LNCAP (cell line): ENCODE results near the gene TXNDC2.

ENCODE experiments used
- TF ChIP-seq, protein P1 (sequence below): fragments of 450-650 bp; IDR thresholded peaks from 2 replicates; pipeline ENCODE4 v1.5.1; 2017; ENCODE audit warnings: mild to moderate bottlenecking

The TXNDC2 gene

GRCh38 chr18:9877655-9878014, 8.1 kb upstream of the TXNDC2 start:
- TF ChIP-seq, protein P1, sequence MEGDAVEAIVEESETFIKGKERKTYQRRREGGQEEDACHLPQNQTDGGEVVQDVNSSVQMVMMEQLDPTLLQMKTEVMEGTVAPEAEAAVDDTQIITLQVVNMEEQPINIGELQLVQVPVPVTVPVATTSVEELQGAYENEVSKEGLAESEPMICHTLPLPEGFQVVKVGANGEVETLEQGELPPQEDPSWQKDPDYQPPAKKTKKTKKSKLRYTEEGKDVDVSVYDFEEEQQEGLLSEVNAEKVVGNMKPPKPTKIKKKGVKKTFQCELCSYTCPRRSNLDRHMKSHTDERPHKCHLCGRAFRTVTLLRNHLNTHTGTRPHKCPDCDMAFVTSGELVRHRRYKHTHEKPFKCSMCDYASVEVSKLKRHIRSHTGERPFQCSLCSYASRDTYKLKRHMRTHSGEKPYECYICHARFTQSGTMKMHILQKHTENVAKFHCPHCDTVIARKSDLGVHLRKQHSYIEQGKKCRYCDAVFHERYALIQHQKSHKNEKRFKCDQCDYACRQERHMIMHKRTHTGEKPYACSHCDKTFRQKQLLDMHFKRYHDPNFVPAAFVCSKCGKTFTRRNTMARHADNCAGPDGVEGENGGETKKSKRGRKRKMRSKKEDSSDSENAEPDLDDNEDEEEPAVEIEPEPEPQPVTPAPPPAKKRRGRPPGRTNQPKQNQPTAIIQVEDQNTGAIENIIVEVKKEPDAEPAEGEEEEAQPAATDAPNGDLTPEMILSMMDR = no peak

- TF ChIP-seq, protein P1 = no peak
These were observed 7.7 kb upstream of the TXNDC2 start for GRCh38 chr18:9878095-9878494.

GRCh38 chr18:9878783-9879242, 7.0 kb upstream of the TXNDC2 start:
- TF ChIP-seq, protein P1 = no peak

GRCh38 chr18:9884090-9884489, 1.7 kb upstream of the TXNDC2 start:
- TF ChIP-seq, protein P1 = no peak

- TF ChIP-seq, protein P1 = no peak
These were observed 1.1 kb upstream of the TXNDC2 start for GRCh38 chr18:9884532-9885140.

- TF ChIP-seq, protein P1 = no peak
These were observed 204 bp downstream of the TXNDC2 start for GRCh38 chr18:9886005-9886348.

DNA sequence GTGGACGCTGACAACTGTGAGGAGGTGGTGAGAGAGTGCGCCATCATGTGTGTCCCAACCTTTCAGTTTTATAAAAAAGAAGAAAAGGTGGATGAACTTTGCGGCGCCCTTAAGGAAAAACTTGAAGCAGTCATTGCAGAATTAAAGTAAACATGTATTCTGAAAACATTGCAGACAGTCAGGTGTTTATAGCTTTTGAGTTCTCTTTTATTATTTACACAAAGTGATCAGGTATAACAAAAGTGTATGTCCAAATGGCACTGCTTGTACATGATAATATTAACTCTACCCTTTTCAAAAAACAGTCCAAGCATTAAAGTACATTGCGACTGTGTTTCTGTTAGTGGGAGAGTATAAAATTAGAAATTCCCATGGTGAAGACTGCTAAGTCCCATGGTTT, 2.2 kb downstream of the TXNDC2 start:
- TF ChIP-seq, protein P1 = no peak

GRCh38 chr18:9890196-9890595, 4.4 kb downstream of the TXNDC2 start:
- TF ChIP-seq, protein P1 = no peak
